Glutamatergic neuron (in vitro differentiated cells): ENCODE data around the gene SOX10. TPM values are rescaled to one million over a fixed set of nuclear protein-coding genes. Genes with fewer than 3 reads are reported as not detected.
"Not testable (repeated sequence)": the region's sequence is repeated elsewhere in the genome, so short reads cannot be mapped to it uniquely, and the experiment has no call there.

ENCODE experiments used
- DNase-seq: peaks from one replicate; pipeline ENCODE4 v3.0.0; 2022
- H3K27ac Mint-ChIP-seq: one replicate; pipeline ENCODE4 v1.8.0; 2020; ENCODE audit warnings: mild to moderate bottlenecking, mixed read lengths, inconsistent platforms; ENCODE audit not compliant: unreplicated experiment
- H3K27me3 Mint-ChIP-seq: one replicate; pipeline ENCODE4 v1.8.0; 2020; ENCODE audit warnings: mild to moderate bottlenecking, moderate library complexity, mixed read lengths, inconsistent platforms; ENCODE audit not compliant: unreplicated experiment
- H3K36me3 Mint-ChIP-seq: one replicate; pipeline ENCODE4 v1.8.0; 2020; ENCODE audit warnings: mild to moderate bottlenecking, mixed read lengths, inconsistent platforms; ENCODE audit not compliant: unreplicated experiment
- H3K4me1 Mint-ChIP-seq: one replicate; pipeline ENCODE4 v1.8.0; 2020; ENCODE audit warnings: mild to moderate bottlenecking, low read depth, mixed read lengths, inconsistent platforms; ENCODE audit not compliant: unreplicated experiment
- H3K4me3 Mint-ChIP-seq: one replicate; pipeline ENCODE4 v1.8.0; 2020; ENCODE audit warnings: mild to moderate bottlenecking, mixed read lengths, inconsistent platforms; ENCODE audit not compliant: unreplicated experiment
- H3K9me3 Mint-ChIP-seq: one replicate; pipeline ENCODE4 v1.8.0; 2020; ENCODE audit warnings: mild to moderate bottlenecking, moderate library complexity, mixed read lengths, inconsistent platforms; ENCODE audit not compliant: unreplicated experiment
- CTCF ChIP-seq: fragments of 200-600 bp; sonication (generic); IDR thresholded peaks from one replicate; pipeline ENCODE4 v1.5.0; 2021; ENCODE audit not compliant: partially characterized antibody, unreplicated experiment
- total RNA-seq: library from RNA; stranded (reverse); fragmentation: NEBNext Ultra II Directional; extraction: Animal tissue kit (Norgen Biotek cat#: 25700); gene quantifications from one replicate; pipeline ENCODE4 v1.2.1, GENCODE V29; 2021; ENCODE audit not compliant: unreplicated experiment

Gene SOX10
- total RNA-seq, 1 donor from 2014 or later: not detected

GRCh38 chr22:37953062-37953436 is 31.3 kb downstream of the SOX10 start:
- no peaks in the 10 kb centered on the region for H3K36me3 Mint-ChIP-seq
- peak overlapping the region; percentile 13 for H3K27ac Mint-ChIP-seq
- no peak for DNase-seq
- no peak for TF ChIP-seq CTCF
- H3K27me3 Mint-ChIP-seq: peaks cover 1% of the 10 kb centered on the region
- H3K4me1 Mint-ChIP-seq: peaks cover 8% of the 10 kb centered on the region
- peak overlapping the region; percentile 99 for H3K4me3 Mint-ChIP-seq
- peaks cover 7% of the 10 kb centered on the region for H3K9me3 Mint-ChIP-seq

- not testable (repeated sequence) for DNase-seq, H3K27ac Mint-ChIP-seq, H3K9me3 Mint-ChIP-seq, H3K4me1 Mint-ChIP-seq, H3K27me3 Mint-ChIP-seq, H3K36me3 Mint-ChIP-seq
- H3K4me3 Mint-ChIP-seq: peak overlapping the region; percentile 99
Measured at GRCh38 chr22:37952629-37953028, 31.7 kb downstream of the SOX10 start.

GRCh38 chr22:37951305-37951704 is 33.0 kb downstream of the SOX10 start:
- Mint-ChIP-seq H3K27ac (no peak overlapping the region), H3K27me3 (peaks cover 2% of the 10 kb centered on the region), H3K9me3 (peaks cover 10% of the 10 kb centered on the region), H3K36me3 (no peaks in the 10 kb centered on the region), H3K4me3 (no peak overlapping the region), H3K4me1 (peaks cover 8% of the 10 kb centered on the region)
- no peak for DNase-seq
- TF ChIP-seq CTCF: no peak

- not testable (repeated sequence) for H3K27me3 Mint-ChIP-seq, H3K4me1 Mint-ChIP-seq, H3K27ac Mint-ChIP-seq, DNase-seq, H3K9me3 Mint-ChIP-seq, H3K36me3 Mint-ChIP-seq
- H3K4me3 Mint-ChIP-seq: peak overlapping the region; percentile 7
Measured at GRCh38 chr22:37947142-37947795, 37.1 kb downstream of the SOX10 start.

- not testable (repeated sequence) for H3K27ac Mint-ChIP-seq, DNase-seq, H3K4me1 Mint-ChIP-seq, H3K9me3 Mint-ChIP-seq, H3K27me3 Mint-ChIP-seq, H3K4me3 Mint-ChIP-seq, H3K36me3 Mint-ChIP-seq
Measured at GRCh38 chr22:37944423-37944822, 39.9 kb downstream of the SOX10 start.

- H3K4me1 Mint-ChIP-seq: no peaks in the 10 kb centered on the region
- no peak overlapping the region for H3K27ac Mint-ChIP-seq
- no peaks in the 10 kb centered on the region for H3K36me3 Mint-ChIP-seq
- TF ChIP-seq CTCF: no peak
- DNase-seq: no peak
- peaks cover 9% of the 10 kb centered on the region for H3K9me3 Mint-ChIP-seq
- peaks cover 2% of the 10 kb centered on the region for H3K27me3 Mint-ChIP-seq
- H3K4me3 Mint-ChIP-seq: no peak overlapping the region
Measured at GRCh38 chr22:37943825-37944198, 40.5 kb downstream of the SOX10 start.
